Gastrocnemius medialis (tissue), 4 donors: ENCODE results near the gene SLC26A8. TPM values are rescaled to one million over a fixed set of nuclear protein-coding genes. Genes with fewer than 3 reads are reported as not detected.

Experiments used
- ATAC-seq, 2 donors: fragments of 150-250 bp; one replicate each; pipeline ENCODE4 v1.9.1; 2016
- DNase-seq, 2 donors: peaks; one replicate each; pipeline ENCODE4 v3.0.0-alpha.2; 2019
- H3K27ac ChIP-seq, 4 donors: fragments of 200-600 bp; sonication (generic); 1 replicate in 1 of 4; 2 replicates in 3 of 4; pipeline ENCODE4 v1.5.1; 2016 to 2018; ENCODE audit warnings: mild to moderate bottlenecking in 2 of 4, moderate library complexity in 1 of 4
- H3K27me3 ChIP-seq, 3 donors: fragments of 200-600 bp; sonication (generic) in 2 of 3; 1 replicate in 1 of 3; 2 replicates in 2 of 3; pipeline versions ENCODE4 v1.5.1 to v1.6.0; 2016 to 2019; ENCODE audit warnings: mild to moderate bottlenecking in 1 of 3, moderate library complexity in 1 of 3
- H3K36me3 ChIP-seq, 2 donors: fragments of 200-600 bp; sonication (generic) in 1 of 2; one replicate each; pipeline ENCODE4 v1.5.1; 2017 to 2018
- H3K4me1 ChIP-seq, 2 donors: fragments of 200-600 bp; sonication (generic) in 1 of 2; one replicate each; pipeline ENCODE4 v1.5.1; 2016 to 2017; ENCODE audit warnings: mild to moderate bottlenecking in 2 of 2
- H3K4me3 ChIP-seq, 4 donors: fragments of 200-600 bp; sonication (generic) in 3 of 4; 1 replicate in 1 of 4; 2 replicates in 3 of 4; pipeline ENCODE4 v1.5.1; 2016 to 2019; ENCODE audit warnings: mild to moderate bottlenecking in 2 of 4
- H3K9me3 ChIP-seq, 3 donors: fragments of 200-600 bp; sonication (generic) in 2 of 3; 1 replicate in 1 of 3; 2 replicates in 2 of 3; pipeline ENCODE4 v1.5.1; 2016 to 2019
- CTCF ChIP-seq, 5 experiments: fragments of 450-650 bp in 3 of 5; fragments of 200-600 bp in 2 of 5; sonication (generic) in 2 of 5; IDR thresholded peaks in 4 of 5; conservative IDR thresholded peaks in 1 of 5; 1 replicate in 4 of 5; 2 replicates in 1 of 5; pipeline ENCODE4 v1.5.1; 2016 to 2019; ENCODE audit warnings: antibody characterized with exemption in 5 of 5, mild to moderate bottlenecking in 3 of 5, moderate library complexity in 3 of 5
- POLR2A ChIP-seq, 2 donors: fragments of 450-650 bp; IDR thresholded peaks; one replicate each; pipeline ENCODE4 v1.6.1; 2017; ENCODE audit warnings: antibody characterized with exemption in 2 of 2, mild to moderate bottlenecking in 2 of 2, moderate library complexity in 2 of 2
- in situ Hi-C, 4 donors: fragments of 200-750 bp; cut with MboI; loops; one replicate each; pipeline versions ENCODE4 v1.15.0 to v1.8.0; 2017; ENCODE audit warnings: low sequenced_read_pairs in 4 of 4
- intact Hi-C: fragments of 100-400 bp; cut with DNase I; formaldehyde crosslinking; loops from one replicate; pipeline ENCODE4 v1.15.1; 2023; ENCODE audit warnings: low total_unique reads
- total RNA-seq, 4 donors: library from RNA; depleted of rRNA; stranded (reverse); fragments of >200 nt; gene quantifications; one replicate each; pipeline versions ENCODE4 v1.1.0 to v1.2.3, GENCODE V29; 2016

SLC26A8 gene, protein sequence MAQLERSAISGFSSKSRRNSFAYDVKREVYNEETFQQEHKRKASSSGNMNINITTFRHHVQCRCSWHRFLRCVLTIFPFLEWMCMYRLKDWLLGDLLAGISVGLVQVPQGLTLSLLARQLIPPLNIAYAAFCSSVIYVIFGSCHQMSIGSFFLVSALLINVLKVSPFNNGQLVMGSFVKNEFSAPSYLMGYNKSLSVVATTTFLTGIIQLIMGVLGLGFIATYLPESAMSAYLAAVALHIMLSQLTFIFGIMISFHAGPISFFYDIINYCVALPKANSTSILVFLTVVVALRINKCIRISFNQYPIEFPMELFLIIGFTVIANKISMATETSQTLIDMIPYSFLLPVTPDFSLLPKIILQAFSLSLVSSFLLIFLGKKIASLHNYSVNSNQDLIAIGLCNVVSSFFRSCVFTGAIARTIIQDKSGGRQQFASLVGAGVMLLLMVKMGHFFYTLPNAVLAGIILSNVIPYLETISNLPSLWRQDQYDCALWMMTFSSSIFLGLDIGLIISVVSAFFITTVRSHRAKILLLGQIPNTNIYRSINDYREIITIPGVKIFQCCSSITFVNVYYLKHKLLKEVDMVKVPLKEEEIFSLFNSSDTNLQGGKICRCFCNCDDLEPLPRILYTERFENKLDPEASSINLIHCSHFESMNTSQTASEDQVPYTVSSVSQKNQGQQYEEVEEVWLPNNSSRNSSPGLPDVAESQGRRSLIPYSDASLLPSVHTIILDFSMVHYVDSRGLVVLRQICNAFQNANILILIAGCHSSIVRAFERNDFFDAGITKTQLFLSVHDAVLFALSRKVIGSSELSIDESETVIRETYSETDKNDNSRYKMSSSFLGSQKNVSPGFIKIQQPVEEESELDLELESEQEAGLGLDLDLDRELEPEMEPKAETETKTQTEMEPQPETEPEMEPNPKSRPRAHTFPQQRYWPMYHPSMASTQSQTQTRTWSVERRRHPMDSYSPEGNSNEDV
- under 1 TPM in 1 of 4 donors, not detected in 3; 0.11 TPM for total RNA-seq

- intact Hi-C loops (no loop called here), in situ Hi-C loops (loop anchor here in 2 of 4 donors (10.0 kb wide), 1 partner anchor 171 kb away; the partner anchor contains the start of gene BRPF3 (in 2 of the 2))
- H3K27me3 ChIP-seq, result peaks cover 0 to 10% (median 6%) of the 10 kb centered on the region in 3 donors
- H3K27ac ChIP-seq, result no peak within 1 kb of the TSS
- no peaks in the 10 kb centered on the region for H3K4me1 ChIP-seq
- DNase-seq (no peak), ATAC-seq (no peak)
- H3K9me3 ChIP-seq, result no peaks in the 10 kb centered on the region
- H3K4me3 ChIP-seq, result no peak within 1 kb of the TSS
- no peak for TF ChIP-seq POLR2A (IDR thresholded peaks at IDR 0.05)
- TF ChIP-seq CTCF (IDR thresholded peaks at IDR 0.05 in 4 of 5, conservative IDR thresholded peaks at IDR 0.05 in 1 of 5), result no peak
- no peaks in the 10 kb centered on the region for H3K36me3 ChIP-seq
These were observed at the start of gene SLC26A8 for GRCh38 chr6:36023996-36024795. TSS of gene SLC26A8 (minus strand) at chr6:36024641. CDS start at chr6:36019707, 4,934 bp downstream.

GRCh38 chr6:36073587-36073986 lies 49.1 kb upstream of the SLC26A8 start:
- intact Hi-C loops (no loop called here), in situ Hi-C loops (no loop called here)
- Histone ChIP-seq H3K36me3 (peaks cover 0 to 24% of the 10 kb centered on the region in 2 donors), H3K9me3 (no peaks in the 10 kb centered on the region), H3K4me3 (no peak overlapping the region), H3K27me3 (no peaks in the 10 kb centered on the region), H3K27ac (no peak overlapping the region), H3K4me1 (peaks cover 11 to 16% of the 10 kb centered on the region in 2 donors)
- ATAC-seq (no peak), DNase-seq (no peak)
- TF ChIP-seq POLR2A (IDR thresholded peaks at IDR 0.05), result no peak
- TF ChIP-seq CTCF (IDR thresholded peaks at IDR 0.05 in 4 of 5, conservative IDR thresholded peaks at IDR 0.05 in 1 of 5), result no peak

DNA sequence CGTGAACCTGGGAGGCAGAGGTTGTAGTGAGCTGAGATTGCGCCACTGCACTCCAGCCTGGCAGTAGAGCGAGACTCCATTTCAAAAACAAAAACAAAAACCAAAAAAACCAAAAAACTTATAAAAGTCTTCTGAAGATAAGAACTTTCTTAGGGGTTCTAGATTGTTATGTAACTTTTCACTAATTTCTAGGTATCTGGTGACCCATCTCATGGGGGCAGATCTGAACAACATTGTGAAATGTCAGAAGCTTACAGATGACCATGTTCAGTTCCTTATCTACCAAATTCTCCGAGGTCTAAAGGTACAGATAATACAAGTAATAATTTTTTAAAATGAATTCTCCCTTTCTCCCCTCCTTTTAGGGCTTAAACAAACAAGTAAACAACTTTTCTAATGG lies 48.2 kb upstream of the SLC26A8 start:
- no peak for TF ChIP-seq CTCF (IDR thresholded peaks at IDR 0.05 in 4 of 5, conservative IDR thresholded peaks at IDR 0.05 in 1 of 5)
- TF ChIP-seq POLR2A (IDR thresholded peaks at IDR 0.05), result no peak
- peaks cover 19 to 20% of the 10 kb centered on the region in 2 donors for H3K4me1 ChIP-seq
- in situ Hi-C loops (no loop called here), intact Hi-C loops (no loop called here)
- H3K9me3 ChIP-seq, result no peaks in the 10 kb centered on the region
- DNase-seq (no peak), ATAC-seq (no peak)
- peaks cover 0 to 16% of the 10 kb centered on the region in 2 donors for H3K36me3 ChIP-seq
- no peak overlapping the region for H3K4me3 ChIP-seq
- H3K27ac ChIP-seq, result no peak overlapping the region
- no peaks in the 10 kb centered on the region for H3K27me3 ChIP-seq

GRCh38 chr6:36071714-36072113 lies 47.3 kb upstream of the SLC26A8 start:
- no peak for TF ChIP-seq POLR2A (IDR thresholded peaks at IDR 0.05)
- no peak for TF ChIP-seq CTCF (IDR thresholded peaks at IDR 0.05 in 4 of 5, conservative IDR thresholded peaks at IDR 0.05 in 1 of 5)
- Histone ChIP-seq H3K36me3 (peaks cover 0 to 8% of the 10 kb centered on the region in 2 donors), H3K27ac (no peak overlapping the region), H3K9me3 (no peaks in the 10 kb centered on the region), H3K27me3 (no peaks in the 10 kb centered on the region), H3K4me1 (peaks cover 27 to 29% of the 10 kb centered on the region in 2 donors), H3K4me3 (no peak overlapping the region)
- ATAC-seq (no peak), DNase-seq (no peak)
- in situ Hi-C loops, result no loop called here
- intact Hi-C loops, result no loop called here
